ENCODE data around the gene SLCO4A1. TPM values are rescaled to one million over a fixed set of nuclear protein-coding genes. Genes with fewer than 3 reads are reported as not detected.

Gene SLCO4A1
- total RNA-seq, 1 experiment from 2014 or later, result 4.9 TPM

- DNase-seq (ENCODE audit: low spot score), result peak; percentile 96
These were observed 10.0 kb downstream of the SLCO4A1 start for GRCh38 chr20:62652041-62652893.

GRCh38 chr20:62652894-62653305 lies 10.6 kb downstream of the SLCO4A1 start:
- DNase-seq (ENCODE audit: low spot score), result no peak

- DNase-seq (ENCODE audit: low spot score), result no peak
These were observed 11.1 kb downstream of the SLCO4A1 start for GRCh38 chr20:62653373-62653772.

GRCh38 chr20:62653951-62654685 lies 11.8 kb downstream of the SLCO4A1 start:
- no peak for DNase-seq (ENCODE audit: low spot score)

- DNase-seq (ENCODE audit: low spot score), result no peak
These were observed 13.2 kb downstream of the SLCO4A1 start for GRCh38 chr20:62655282-62656196.

- no peak for DNase-seq (ENCODE audit: low spot score)
These were observed 14.1 kb downstream of the SLCO4A1 start for GRCh38 chr20:62656197-62656918.

- no peak for DNase-seq (ENCODE audit: low spot score)
These were observed 14.8 kb downstream of the SLCO4A1 start for GRCh38 chr20:62656919-62657588.

- no peak for DNase-seq (ENCODE audit: low spot score)
These were observed 15.3 kb downstream of the SLCO4A1 start for GRCh38 chr20:62657589-62657942.

- DNase-seq (ENCODE audit: low spot score), result no peak
These were observed 15.7 kb downstream of the SLCO4A1 start for GRCh38 chr20:62657956-62658355.

GRCh38 chr20:62658593-62659178 lies 16.4 kb downstream of the SLCO4A1 start:
- DNase-seq (ENCODE audit: low spot score), result no peak

GRCh38 chr20:62659488-62660239 lies 17.4 kb downstream of the SLCO4A1 start:
- no peak for DNase-seq (ENCODE audit: low spot score)

GRCh38 chr20:62660240-62660615 lies 17.9 kb downstream of the SLCO4A1 start:
- no peak for DNase-seq (ENCODE audit: low spot score)

GRCh38 chr20:62660768-62661167 lies 18.5 kb downstream of the SLCO4A1 start:
- no peak for DNase-seq (ENCODE audit: low spot score)

- no peak for DNase-seq (ENCODE audit: low spot score)
These were observed 19.3 kb downstream of the SLCO4A1 start for GRCh38 chr20:62661647-62662046.

- no peak for DNase-seq (ENCODE audit: low spot score)
These were observed 20.1 kb downstream of the SLCO4A1 start for GRCh38 chr20:62662422-62662821.

- DNase-seq (ENCODE audit: low spot score), result no peak
These were observed 21.1 kb downstream of the SLCO4A1 start for GRCh38 chr20:62663145-62664018.

GRCh38 chr20:62664019-62664971 lies 22.0 kb downstream of the SLCO4A1 start:
- DNase-seq (ENCODE audit: low spot score), result no peak
